Measurements from ENCODE around the gene ATXN3L.

- no peak for TF ChIP-seq POLR2AphosphoS5 (IDR thresholded peaks at IDR 0.05)
- TF ChIP-seq, protein P1, sequence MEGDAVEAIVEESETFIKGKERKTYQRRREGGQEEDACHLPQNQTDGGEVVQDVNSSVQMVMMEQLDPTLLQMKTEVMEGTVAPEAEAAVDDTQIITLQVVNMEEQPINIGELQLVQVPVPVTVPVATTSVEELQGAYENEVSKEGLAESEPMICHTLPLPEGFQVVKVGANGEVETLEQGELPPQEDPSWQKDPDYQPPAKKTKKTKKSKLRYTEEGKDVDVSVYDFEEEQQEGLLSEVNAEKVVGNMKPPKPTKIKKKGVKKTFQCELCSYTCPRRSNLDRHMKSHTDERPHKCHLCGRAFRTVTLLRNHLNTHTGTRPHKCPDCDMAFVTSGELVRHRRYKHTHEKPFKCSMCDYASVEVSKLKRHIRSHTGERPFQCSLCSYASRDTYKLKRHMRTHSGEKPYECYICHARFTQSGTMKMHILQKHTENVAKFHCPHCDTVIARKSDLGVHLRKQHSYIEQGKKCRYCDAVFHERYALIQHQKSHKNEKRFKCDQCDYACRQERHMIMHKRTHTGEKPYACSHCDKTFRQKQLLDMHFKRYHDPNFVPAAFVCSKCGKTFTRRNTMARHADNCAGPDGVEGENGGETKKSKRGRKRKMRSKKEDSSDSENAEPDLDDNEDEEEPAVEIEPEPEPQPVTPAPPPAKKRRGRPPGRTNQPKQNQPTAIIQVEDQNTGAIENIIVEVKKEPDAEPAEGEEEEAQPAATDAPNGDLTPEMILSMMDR (IDR thresholded peaks at IDR 0.05): no peak
- TF ChIP-seq POLR2A (IDR thresholded peaks at IDR 0.05): no peak
These were observed 34.2 kb downstream of the ATXN3L start for GRCh38 chrX:13285693-13286092.

Measured in sigmoid colon (tissue), 4 donors.